Stimulated activated effector memory CD8-positive, alpha-beta T cell treated with anti-CD3 and anti-CD28 coated beads, Interleukin-12 subunit alpha, Interleukin-12 subunit beta, amount 100 ng/mL, for 72 hours (primary cell): ENCODE results near the gene MRPL12.

Source experiments
- ATAC-seq: fragments of 150-1000 bp; cut with Tn5 transposase; 2 replicates; pipeline ENCODE4 v1.10.0; 2021
- DNase-seq, 2 donors: peaks; one replicate each; pipeline ENCODE4 v3.0.0; 2021 to 2022; ENCODE audit warnings: low spot score in 2 of 2
- H3K27ac Mint-ChIP-seq: one replicate; pipeline ENCODE4 v1.8.0; 2022; ENCODE audit warnings: mild to moderate bottlenecking, mixed read lengths
- H3K36me3 Mint-ChIP-seq: one replicate; pipeline ENCODE4 v1.8.0; 2022; ENCODE audit warnings: mild to moderate bottlenecking, mixed read lengths
- H3K4me1 Mint-ChIP-seq: one replicate; pipeline ENCODE4 v1.8.0; 2022; ENCODE audit warnings: mixed read lengths
- H3K4me3 Mint-ChIP-seq: one replicate; pipeline ENCODE4 v1.8.0; 2022; ENCODE audit warnings: mild to moderate bottlenecking, mixed read lengths
- H3K9me3 Mint-ChIP-seq: one replicate; pipeline ENCODE4 v1.8.0; 2022; ENCODE audit warnings: mixed read lengths

MRPL12 gene

DNA sequence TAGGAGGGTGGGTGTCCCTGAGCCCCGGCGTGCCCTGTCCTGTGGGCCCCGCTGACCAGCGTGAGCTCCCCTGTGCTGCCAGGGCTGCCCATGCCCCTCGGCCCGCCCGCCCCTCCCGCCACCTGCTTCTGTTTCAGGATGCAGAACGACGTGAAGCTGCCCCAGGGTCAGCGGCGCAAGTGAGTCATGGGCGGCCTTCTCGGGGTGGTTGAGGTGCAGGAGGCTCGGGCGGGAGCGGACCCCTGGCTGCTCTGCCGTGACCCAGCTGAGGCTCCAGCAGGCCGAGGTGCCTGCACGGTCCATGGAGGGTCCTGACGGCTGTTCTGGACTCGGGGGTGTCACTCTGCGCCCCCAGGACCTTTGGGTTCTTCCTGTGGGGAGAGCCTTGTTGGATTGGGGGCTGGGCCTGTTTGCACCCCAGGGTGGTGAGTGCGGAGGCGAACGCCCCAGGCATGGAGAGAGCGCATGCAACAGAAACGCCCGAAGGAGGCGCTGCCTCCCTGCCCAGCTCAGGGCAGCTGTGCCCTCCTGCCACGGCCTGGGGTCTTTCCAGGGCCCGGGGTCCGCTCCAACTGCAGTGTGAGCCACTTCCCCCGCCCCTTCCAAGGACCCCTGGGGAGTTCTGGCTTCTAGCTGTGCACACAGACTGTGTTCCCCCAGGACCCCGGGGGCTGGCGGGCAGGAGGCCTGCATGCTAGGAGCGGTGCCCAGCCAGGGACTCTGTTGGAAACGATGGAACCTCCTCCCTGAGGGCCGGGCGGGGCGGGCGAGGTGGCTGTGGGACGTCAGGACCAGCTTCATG, 12.9 kb downstream of the MRPL12 start:
- no peak for ATAC-seq
- no peaks in the 10 kb centered on the region for H3K9me3 Mint-ChIP-seq
- no peak for DNase-seq

DNA sequence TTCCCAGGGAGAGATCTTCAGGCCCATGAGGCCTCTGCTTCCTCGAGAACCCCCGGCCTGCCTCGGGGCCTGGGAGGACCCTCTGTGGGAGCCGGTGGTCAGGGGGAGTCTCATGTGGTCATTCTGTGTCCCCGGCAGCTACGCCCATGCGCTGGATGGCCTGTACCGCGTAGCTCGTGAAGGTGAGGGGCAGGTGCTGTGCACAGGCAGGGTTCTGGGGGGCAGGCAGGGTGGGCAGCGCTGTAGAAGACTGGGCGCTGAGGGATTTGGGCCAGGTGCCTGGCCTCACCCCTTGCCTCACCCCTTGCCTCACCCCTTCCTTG, 13.5 kb downstream of the MRPL12 start:
- DNase-seq (no peak), ATAC-seq (no peak)
- H3K4me1 Mint-ChIP-seq = peaks cover 6% of the 10 kb centered on the region
- no peak overlapping the region for H3K27ac Mint-ChIP-seq
- H3K36me3 Mint-ChIP-seq = peaks cover 8% of the 10 kb centered on the region
- H3K9me3 Mint-ChIP-seq = no peaks in the 10 kb centered on the region
- H3K4me3 Mint-ChIP-seq = no peak overlapping the region

More for the DNA sequence above, 12.9 kb downstream of the MRPL12 start:
- no peak overlapping the region for H3K4me3 Mint-ChIP-seq
- peaks cover 7% of the 10 kb centered on the region for H3K4me1 Mint-ChIP-seq
- no peak overlapping the region for H3K27ac Mint-ChIP-seq
- peaks cover 13% of the 10 kb centered on the region for H3K36me3 Mint-ChIP-seq

DNA sequence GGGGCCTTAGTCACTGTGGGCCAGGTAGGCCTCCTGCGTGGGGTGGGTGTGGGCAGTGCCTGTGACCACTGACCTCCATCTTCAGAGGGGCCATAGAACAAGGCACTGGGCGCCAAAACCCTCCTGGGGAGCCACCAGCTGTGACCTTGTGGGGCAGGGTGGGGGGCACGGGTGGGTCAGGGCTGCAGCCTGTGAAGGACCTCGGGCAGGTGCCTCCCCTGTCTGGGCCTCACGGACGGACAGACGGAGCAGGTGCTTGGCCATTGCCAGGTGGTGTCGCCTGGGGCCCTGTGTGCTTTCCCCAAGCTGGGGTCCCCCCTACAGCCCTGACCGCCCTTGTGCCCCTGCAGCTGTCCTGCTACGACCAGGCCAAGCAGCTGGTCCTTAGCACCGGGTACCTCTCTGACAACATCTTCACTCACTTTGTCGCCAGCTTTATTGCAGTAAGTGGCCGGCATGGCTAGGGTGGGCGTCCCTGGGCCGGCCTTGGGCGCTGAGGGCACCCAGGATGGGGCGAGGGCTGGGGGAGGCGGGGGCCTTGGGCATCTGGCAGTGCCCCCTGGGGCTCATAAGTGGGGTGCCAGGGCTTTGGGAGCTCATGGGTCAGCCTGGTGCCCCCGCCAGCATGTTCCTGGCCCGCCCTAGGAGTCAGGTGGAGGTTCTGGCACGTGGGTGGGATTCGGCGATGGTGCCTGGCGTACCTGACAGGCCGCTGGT, 14.0 kb downstream of the MRPL12 start:
- ATAC-seq (no peak), DNase-seq (no peak)
- H3K27ac Mint-ChIP-seq = no peak overlapping the region
- no peaks in the 10 kb centered on the region for H3K9me3 Mint-ChIP-seq
- H3K36me3 Mint-ChIP-seq = peaks cover 8% of the 10 kb centered on the region
- H3K4me1 Mint-ChIP-seq = peaks cover 6% of the 10 kb centered on the region
- H3K4me3 Mint-ChIP-seq = no peak overlapping the region

DNA sequence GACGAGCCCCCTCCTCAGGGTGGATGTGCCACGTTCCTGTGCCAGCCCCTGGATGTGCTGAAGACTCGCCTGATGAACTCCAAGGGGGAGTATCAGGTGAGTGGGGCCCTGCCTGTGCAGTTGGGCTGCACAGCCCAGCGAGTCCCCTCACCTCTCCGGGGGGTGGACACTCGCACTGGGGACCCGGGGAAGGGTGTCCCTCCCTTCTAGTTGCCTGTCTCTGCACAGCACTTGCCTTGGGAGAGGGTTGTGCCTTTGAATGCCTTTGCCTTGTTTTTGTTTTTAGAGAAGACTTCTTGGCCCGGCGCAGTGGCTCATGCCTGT, 14.6 kb downstream of the MRPL12 start:
- H3K36me3 Mint-ChIP-seq = peaks cover 4% of the 10 kb centered on the region
- DNase-seq (no peak), ATAC-seq (no peak)
- H3K4me3 Mint-ChIP-seq = no peak overlapping the region
- peaks cover 4% of the 10 kb centered on the region for H3K4me1 Mint-ChIP-seq
- no peaks in the 10 kb centered on the region for H3K9me3 Mint-ChIP-seq
- H3K27ac Mint-ChIP-seq = no peak overlapping the region

DNA sequence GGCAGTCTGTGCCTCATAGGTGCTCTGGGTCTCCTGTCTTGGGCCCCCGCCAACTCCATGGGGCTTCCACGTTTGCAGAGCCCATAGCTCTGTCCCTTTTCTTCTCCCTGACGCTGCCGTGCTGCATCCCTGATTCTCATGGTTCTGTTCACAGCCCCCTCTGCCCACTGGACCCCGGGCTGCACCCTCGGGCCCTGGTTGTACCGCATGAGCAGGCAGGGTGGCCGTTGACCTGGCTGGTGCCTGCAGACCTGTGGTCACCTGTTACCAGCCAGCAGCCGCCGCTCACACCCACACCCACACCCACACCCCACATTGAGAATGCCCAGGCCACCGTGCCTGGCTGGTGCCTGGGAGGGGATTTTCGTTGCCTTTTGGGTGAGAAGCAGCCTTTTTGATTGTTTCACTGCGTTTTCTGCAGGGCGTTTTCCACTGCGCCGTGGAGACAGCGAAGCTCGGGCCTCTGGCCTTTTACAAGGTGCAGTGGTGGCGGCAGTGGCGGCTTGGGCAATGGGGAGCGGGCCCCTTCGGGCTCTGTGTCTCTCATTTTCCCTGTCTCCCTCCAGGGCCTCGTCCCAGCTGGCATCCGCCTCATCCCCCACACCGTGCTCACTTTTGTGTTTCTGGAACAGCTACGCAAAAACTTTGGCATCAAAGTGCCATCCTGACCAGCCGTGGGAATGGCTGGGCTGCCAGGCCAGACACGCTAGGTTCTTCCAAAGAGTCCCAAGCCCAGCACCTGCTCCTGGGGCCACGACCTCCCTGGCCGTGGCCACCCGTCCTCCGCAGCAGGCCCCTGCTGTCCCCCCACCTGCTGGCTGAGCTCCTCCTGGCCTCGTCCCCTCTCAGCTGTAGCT, 16.5 kb downstream of the MRPL12 start:
- H3K9me3 Mint-ChIP-seq = no peaks in the 10 kb centered on the region
- H3K4me3 Mint-ChIP-seq = no peak overlapping the region
- no peaks in the 10 kb centered on the region for H3K36me3 Mint-ChIP-seq
- no peak for ATAC-seq
- no peak overlapping the region for H3K27ac Mint-ChIP-seq
- H3K4me1 Mint-ChIP-seq = no peaks in the 10 kb centered on the region
- DNase-seq = no peak

DNA sequence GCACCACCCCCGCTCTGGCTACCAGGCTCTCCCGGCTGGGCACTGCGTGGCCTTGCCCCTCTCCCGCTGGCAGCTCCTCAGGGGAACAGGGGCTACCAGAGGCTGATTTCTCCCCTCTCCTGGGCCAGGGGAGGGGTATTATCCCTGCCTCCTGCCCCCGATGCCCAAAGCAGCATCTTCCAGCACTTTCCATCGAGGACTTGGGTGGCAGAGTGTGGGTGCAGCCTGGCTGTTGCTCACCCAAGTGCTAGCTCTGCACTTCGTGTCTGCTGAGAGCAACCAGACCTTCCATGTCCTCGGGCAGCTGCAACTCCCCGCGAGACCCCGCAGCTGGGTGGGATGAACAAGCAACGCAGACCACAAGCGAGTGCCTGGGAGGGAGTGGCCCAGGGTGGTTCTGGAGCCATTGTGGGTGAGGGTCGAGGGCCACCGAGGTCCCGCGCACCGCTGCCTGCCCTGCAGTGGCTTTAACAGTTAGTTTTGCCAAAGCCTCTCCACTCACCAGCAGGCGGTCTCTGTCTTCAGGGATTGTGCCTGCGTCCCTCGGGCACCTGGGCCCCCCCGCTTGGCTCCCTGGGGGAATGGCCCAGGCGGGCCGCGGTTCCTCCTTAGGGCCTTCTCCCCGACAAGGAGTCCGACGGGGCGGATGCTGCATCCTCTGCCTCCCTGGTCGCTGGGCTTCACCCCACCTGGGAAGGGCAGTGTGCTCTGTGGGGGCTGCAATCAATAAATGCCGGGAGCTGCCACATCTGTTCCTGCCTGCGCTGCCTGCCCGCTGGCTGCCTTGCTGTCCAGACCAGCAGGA, 17.3 kb downstream of the MRPL12 start:
- ATAC-seq = no peak
- no peaks in the 10 kb centered on the region for H3K9me3 Mint-ChIP-seq

DNA sequence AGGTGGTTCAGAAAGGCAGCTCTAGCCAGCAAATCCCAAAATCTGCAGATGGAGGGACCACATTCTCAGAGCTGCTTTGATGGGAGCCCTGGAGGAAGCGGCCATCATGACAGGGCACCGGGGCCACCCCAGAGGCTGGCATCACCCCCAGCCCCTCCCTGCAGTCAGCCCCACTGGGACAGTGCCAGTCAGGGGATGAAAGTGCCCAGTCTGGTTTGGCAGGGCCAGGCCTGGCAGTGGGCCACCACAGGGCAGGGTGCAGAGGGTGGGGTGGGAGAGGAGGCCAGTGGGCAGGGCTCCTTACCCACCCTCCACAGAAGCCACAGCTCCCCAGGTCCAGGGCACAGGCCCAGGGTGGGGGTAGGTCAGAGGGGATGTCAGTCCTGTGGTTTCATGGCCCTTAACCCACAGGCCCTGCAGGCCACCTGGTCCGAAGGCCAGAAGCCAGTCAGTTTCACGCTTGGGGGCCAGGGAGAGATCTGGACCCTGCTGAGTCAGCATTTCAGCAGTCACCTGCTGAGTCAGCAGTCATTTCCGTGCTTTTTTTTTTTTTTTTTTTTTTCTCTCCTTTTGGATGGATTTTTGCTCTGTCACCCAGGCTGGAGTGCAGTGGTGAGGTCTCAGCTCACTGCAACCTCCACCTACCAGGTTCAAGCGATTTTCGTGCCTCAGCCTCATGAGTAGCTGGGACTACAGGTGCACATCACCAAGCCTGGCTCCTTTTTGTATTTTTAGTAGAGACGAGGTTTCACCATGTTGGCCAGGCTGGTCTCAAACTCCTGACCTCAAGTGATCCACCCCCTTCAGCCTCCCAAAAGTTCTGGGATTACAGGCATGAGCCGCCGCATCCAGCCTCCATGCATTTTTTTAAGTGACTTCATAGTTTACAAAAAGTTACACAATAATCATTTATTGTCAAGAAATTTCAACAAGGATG, 19.3 kb downstream of the MRPL12 start:
- ATAC-seq (no peak), DNase-seq (no peak)
- Mint-ChIP-seq H3K27ac (no peak overlapping the region), H3K9me3 (no peaks in the 10 kb centered on the region), H3K36me3 (no peaks in the 10 kb centered on the region), H3K4me3 (no peak overlapping the region), H3K4me1 (no peaks in the 10 kb centered on the region)

More for the DNA sequence above, 17.3 kb downstream of the MRPL12 start:
- Mint-ChIP-seq H3K36me3 (no peaks in the 10 kb centered on the region), H3K4me3 (no peak overlapping the region), H3K27ac (no peak overlapping the region), H3K4me1 (no peaks in the 10 kb centered on the region)
- DNase-seq = no peak

DNA sequence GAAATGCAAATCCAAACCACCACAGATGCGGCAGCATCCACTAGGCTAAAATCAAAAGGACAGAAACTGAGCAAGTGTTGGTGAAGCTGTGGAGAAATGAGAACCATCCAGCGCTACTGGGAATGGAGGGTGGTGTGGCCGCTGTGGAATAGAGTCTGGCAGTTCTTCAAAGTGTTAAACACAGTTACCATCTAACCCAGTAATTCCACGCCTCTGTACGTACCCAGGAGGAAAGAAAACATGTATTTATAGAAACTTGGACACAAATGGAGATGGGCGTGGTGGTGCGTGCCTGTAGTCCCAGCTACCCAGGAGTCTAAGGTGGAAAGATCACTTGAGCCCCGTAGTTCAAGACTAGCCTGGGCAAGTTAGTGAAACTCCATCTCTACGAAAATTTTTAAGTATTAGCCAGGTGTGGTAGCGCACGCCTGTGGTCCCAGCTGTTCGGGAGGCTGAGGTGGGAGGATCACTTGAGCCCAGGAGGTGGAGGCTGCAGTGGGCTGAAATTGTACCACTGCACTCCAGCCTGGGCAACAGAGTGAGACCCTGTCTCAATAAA, 20.6 kb downstream of the MRPL12 start:
- H3K4me1 Mint-ChIP-seq = no peaks in the 10 kb centered on the region
- H3K9me3 Mint-ChIP-seq = no peaks in the 10 kb centered on the region
- H3K27ac Mint-ChIP-seq = no peak overlapping the region
- ATAC-seq = no peak
- no peaks in the 10 kb centered on the region for H3K36me3 Mint-ChIP-seq
- H3K4me3 Mint-ChIP-seq = no peak overlapping the region
- no peak for DNase-seq

DNA sequence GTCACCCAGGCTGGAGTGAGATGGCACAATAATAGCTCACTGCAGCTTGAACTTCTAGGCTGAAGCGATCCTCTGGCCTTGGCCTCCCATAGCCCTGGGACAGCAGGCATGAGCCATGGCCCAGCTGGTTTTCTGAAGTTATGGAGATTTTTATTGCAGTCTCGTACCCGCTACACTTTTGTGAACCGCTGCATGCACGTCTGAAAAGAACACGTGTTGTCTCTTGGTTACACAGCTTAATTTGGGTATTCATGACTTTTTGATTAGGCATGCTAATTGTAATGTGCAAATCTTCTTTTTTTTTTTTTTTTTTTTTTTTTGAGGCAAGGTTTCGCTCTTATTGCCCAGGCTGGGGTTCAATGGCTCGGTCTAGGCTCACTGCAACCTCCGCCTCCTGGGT, 22.3 kb downstream of the MRPL12 start:
- no peaks in the 10 kb centered on the region for H3K4me1 Mint-ChIP-seq
- DNase-seq (no peak), ATAC-seq (no peak)
- H3K36me3 Mint-ChIP-seq = no peaks in the 10 kb centered on the region
- H3K27ac Mint-ChIP-seq = no peak overlapping the region
- no peak overlapping the region for H3K4me3 Mint-ChIP-seq
- no peaks in the 10 kb centered on the region for H3K9me3 Mint-ChIP-seq

DNA sequence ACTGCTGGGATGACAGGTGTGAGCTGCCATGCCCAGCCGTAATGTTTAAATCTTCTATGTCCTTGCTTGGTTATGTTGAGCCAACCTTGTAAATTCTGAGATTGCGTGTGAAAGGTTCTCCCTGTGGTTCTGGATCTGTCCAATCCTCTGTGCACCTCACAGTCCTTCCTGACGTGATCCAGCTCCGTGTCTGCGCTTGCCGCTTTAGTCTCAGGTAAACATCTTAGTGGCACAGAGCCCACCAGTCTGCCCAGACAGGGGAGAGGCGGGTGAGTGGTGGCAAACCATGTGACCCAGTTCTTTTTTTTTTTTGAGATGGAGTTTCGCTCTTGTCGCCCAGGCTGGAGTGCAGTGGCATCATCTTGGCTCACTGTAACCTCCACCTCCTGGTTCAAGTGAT, 22.8 kb downstream of the MRPL12 start:
- Mint-ChIP-seq H3K36me3 (no peaks in the 10 kb centered on the region), H3K4me3 (no peak overlapping the region), H3K27ac (no peak overlapping the region), H3K4me1 (no peaks in the 10 kb centered on the region), H3K9me3 (no peaks in the 10 kb centered on the region)
- ATAC-seq (no peak), DNase-seq (no peak)

DNA sequence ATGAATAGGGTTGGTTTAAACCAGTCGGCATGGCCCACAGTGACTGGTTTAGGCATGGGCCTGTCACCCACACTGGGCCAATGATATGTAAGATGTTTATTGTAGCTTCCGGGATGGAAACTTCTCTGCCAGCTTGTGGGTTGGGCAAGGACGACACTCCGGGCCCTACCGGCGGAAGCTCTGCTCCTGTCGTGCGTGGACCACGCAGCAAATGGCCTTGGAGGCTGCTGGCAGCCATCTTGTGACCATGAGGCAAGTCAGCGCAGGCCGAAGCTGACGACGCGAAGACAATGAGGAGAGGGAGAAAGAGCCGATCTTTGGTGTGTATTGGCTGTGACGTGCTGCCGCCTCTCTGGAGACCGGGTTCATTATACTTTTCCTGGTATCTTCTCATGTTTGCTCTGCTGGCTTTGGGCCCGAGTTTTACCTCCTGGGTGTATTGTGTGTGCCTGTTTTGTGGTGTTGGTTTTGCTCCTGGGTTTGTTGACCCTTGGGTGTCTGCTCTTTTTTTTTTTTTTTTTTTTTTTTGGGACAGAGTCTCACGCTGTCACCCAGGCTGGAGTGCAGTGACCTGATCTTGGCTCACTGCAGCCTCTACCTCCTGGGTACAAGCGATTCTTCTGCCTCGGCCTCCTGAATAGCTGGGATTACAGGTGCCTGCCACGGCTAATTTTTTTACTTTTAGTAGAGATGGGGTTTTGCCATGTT, 24.3 kb downstream of the MRPL12 start:
- ATAC-seq = no peak
- Mint-ChIP-seq H3K9me3 (no peaks in the 10 kb centered on the region), H3K27ac (no peak overlapping the region), H3K36me3 (no peaks in the 10 kb centered on the region), H3K4me3 (no peak overlapping the region), H3K4me1 (no peaks in the 10 kb centered on the region)
- DNase-seq = no peak

DNA sequence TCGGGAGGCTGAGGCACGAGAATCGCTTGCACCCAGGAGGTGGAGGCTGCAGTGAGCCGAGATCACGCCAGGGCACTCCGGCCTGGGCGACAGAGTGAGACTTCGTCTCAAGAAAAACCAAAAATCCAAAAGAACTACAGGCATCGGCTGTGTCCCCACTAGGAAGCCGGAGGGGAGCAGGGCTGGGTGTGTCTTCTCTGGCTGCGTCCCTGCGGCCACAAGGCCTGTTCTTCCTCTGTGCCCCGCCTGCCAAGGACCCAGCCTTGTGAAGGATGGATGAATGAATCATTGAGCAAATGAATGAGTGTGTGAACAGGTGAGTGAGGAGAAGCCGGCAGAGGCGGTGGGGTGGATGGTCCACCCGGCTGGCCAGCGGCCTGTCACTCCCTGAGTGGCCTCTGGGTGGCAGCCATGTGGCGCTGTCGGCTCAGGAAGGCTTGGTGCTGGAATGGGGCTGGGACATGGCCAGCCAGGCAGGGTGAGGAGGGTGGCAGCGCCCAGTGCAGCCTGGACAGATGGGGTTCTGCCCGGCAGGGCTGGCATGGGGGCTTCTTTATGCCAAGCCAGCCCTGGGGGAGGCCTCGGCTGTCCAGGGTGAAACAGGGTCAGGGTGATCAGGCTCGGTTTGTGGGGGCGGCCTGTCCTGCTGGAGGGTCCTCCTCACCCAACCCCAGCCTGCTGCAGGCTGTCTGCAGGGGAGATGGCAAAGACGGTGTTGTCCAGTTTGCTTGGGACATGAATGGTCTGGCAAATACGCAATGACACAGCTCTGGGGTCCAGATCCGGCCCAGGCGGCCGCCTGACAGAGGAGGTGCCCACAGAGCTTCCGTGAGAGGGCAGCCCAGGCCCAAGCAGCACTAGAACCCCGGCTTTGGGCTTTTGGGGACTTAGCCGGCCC, 30.6 kb downstream of the MRPL12 start:
- Mint-ChIP-seq H3K36me3 (no peaks in the 10 kb centered on the region), H3K9me3 (no peaks in the 10 kb centered on the region), H3K4me3 (no peak overlapping the region), H3K4me1 (peaks cover 14% of the 10 kb centered on the region), H3K27ac (peak overlapping the region; percentile 48)
- DNase-seq = peak; percentile 72 to 86
- ATAC-seq = peak; percentile 89
